GM19467 (cell line): ENCODE measurements around the gene FKTN.
A peak's percentile ranks its signal among the peaks of the same experiment; 100 is the strongest.
"Not testable (repeated sequence)": the region's sequence is repeated elsewhere in the genome, so short reads cannot be mapped to it uniquely, and the experiment has no call there.

ENCODE experiments used
- ATAC-seq: cut with Tn5 transposase; IDR thresholded peaks from one replicate; pipeline ENCODE4 v1.9.1; 2021; ENCODE audit warnings: mild to moderate bottlenecking, moderate library complexity; ENCODE audit not compliant: unreplicated experiment

The FKTN gene

DNA sequence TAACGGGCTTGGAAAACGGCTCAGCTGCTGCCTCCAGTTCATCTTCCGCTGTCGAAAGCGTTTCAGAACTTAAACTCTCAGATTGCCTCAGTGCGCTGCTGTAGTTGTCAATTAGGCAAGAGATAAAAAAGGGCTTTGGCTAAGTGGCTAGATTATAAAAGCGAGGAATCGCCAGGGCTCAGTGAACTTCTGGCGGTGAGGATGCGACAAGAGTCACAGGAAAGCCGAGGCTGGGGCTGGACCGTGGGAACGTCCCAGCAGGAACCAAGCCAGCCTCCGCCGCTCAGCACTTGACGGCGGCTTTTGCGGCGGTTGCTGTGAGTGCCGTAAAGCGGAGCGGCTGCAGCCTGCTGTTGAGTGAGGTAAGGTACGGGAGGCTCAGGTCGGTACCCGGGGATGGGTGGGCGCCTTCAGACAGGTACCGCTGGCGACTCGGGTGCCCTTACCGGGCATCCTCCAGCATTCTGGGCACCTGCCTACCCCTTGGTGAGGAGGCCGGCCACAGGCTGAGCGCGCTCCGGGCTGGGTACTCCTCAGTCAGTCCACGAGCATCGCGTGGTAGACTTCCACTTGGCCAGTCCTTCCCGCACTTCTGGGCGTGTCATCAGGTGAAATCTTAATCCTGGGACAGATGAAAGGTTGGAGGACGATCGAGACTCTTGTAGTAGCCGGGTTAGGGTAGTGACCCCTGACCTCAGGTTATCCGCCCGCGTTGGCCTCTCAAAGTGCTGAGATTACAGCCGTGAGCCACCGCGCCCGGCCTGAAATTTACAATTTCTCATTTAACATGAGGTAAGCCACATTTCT is at the start of gene FKTN:
Gene FKTN, plus strand, starts transcription at position 328 of the 807 bp plus-strand sequence. CDS start 16,902 bp downstream, outside the sequence.
- peak; percentile 97 for ATAC-seq

DNA sequence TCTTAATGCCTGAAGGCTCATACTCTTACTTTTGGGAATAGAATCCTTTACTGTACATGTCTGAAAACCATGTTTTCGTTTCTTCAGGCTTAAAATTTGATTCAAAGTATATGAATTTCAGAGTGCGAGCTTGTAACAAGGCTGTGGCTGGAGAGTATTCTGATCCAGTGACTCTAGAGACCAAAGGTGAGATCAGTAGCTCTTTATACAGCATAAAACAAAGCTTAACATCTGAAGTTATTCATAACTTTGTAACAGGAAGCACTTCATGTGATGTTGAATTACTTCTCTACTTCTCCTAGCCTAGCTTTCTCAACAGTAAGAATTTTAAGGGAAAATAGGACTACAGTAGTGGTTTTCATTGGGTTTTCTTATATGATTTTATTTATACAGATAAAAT is 49.4 kb upstream of the FKTN start:
- no peak for ATAC-seq

DNA sequence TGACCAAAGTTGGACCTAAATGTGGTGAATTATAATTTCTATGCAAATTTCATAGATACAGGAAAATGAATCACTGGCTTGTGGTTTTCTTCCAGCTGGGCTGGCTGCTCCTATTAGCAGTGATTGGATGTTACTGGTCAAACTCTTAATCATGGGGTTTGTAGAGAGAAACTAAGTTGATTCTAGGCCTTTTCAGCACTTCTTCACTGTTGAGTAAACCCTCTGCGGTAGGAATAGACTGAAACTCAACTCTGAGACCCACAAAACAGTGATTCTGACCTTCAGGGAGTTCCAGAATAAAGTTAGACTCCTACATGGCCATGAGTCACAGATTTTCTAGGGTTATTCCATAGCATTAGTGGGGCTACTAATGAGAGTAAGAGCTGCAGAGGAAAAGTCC is 47.9 kb upstream of the FKTN start:
- no peak for ATAC-seq

DNA sequence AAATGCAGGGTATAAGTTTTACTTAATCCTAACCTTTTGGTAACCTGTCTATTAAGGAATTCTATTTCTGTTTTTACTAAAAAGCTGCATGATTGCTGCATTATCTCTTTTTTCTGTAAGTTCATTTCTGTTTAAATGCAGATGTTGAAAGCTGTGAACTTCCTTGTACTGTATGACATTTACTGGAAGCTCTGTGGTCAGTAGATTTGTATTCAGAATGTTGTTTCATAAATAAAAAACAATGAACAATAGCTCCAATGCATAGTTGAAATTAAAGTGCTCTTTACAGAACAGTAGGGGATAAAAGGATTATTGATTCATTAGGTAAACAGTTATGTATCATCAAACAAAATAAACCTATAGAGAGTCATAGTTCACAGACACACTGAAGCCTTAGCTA is 46.5 kb upstream of the FKTN start:
- ATAC-seq = no peak

DNA sequence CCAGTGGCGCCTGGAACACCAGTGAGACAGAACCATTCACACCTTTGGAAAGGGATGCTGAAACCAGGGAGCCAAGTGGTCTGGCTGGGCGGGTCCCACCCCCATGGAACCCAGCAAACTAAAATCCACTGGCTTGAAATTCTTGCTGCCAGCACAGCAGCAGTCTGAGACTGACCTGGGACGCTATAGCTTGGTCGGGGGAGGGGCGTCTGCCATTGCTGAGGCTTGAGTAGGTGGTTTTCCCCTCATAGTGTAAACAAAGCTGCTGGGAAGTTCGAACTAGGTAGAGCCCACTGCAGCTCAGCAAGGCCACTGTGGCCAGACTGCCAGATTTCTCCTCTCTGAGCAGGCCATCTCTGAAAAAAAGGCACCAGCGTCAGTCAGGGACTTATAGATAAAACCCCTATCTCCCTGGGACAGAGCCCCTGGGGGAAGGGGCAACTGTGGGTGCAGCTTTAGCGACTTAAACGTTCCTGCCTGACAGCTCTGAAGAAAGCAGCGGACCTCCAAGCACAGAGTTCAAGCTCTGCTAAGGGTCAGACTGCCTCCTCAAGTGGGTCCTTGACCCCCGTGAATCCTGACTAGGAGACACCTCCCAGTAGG is 42.0 kb upstream of the FKTN start:
- no peak for ATAC-seq

DNA sequence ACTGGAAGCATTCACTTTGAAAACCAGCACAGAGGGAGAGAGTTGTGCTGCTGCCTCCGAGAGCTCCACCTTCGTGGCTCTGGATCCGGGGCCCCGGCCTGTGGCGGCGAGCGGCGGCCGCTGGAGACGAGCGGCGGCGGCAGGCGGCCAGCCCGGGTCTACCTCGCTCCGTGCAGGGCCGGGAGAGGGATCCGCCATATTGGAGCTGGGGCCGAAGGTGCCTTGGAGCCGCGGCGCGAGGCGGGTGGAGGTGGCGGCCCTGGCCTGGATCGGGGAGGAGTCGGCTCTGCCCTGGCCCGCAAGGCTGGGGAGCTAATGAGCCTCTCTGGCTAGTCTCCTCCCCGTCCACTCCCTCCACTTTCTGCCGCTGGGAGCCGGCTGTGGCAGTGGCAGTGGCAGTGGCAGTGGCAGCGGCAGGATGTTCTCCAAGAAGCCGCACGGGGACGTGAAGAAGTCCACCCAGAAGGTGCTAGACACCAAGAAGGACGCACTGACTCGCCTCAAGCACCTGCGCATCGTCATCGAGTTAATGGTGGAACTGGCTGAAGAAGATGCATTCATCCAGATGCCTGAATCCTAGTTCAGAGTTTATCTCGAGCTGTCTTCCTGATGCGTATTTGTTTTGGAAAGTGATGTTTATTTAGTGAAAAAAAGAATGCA is 38.1 kb upstream of the FKTN start:
- peak; percentile 79 for ATAC-seq

DNA sequence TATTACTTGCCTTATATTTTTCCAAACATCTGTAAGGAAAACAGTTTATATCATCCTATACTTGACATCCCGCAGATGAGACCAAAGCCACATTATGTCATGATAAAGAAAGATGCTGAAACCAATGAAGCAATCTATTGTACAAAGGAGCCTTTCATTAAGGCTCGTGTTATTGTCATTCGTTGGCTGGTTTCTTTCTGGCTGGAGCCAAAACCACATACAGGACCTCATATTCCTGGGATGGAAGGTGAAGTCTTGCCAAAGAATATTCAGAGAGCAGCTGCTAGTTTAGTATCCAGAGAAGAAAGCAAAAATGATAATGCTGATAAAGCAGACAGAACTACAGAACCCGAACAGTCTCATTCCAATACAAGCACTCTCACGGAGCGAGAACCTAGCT is 36.9 kb upstream of the FKTN start:
- not testable (repeated sequence) for ATAC-seq

DNA sequence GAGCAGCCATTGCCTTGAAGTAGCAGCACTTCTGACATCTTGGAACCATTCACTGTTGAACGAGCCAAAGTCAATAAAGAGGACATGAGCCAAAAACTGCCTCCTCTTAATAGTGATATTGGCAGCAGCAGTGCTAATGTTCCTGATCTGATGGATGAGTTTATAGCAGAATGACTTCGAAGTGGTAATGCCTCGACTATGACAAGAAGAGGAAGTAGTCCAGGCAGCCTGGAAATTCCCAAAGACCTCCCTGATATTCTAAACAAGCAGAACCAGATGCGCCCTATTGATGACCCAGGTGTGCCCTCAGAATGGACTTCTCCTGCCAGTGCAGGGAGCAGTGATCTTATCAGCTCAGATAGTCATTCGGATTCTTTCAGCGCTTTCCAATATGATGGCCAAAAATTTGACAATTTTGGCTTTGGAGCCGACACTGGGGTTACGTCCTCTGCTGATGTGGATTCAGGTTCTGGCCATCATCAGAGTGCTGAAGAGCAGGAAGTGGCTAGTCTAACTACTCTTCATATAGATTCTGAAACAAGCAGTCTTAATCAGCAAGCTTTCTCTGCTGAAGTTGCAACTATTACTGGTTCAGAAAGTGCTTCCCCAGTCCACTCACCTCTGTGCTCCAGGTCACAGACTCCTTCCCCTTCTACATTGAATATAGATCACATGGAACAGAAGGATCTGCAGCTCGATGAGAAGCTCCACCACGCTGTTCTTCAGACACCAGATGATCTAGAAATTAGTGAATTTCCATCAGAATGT is 35.1 kb upstream of the FKTN start:
- ATAC-seq = not testable (repeated sequence)

DNA sequence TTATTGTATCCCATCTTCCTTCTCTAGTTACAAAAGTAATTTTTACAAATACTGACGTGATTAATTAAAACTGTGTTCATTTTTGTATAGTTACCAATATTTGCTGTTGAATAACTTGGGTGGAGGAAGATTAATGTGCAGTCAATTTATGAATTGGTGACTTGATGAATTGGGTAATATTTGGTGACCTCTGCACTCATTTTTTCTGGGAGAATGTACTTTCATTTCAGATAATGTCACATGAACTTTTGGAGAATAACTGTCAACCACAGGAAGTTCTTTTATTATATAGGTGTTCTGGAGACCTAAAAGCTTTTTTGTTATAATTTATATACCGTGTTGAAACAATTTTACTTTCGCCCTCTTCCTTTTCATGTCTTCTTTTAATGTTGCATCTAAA is 26.4 kb upstream of the FKTN start:
- no peak for ATAC-seq

DNA sequence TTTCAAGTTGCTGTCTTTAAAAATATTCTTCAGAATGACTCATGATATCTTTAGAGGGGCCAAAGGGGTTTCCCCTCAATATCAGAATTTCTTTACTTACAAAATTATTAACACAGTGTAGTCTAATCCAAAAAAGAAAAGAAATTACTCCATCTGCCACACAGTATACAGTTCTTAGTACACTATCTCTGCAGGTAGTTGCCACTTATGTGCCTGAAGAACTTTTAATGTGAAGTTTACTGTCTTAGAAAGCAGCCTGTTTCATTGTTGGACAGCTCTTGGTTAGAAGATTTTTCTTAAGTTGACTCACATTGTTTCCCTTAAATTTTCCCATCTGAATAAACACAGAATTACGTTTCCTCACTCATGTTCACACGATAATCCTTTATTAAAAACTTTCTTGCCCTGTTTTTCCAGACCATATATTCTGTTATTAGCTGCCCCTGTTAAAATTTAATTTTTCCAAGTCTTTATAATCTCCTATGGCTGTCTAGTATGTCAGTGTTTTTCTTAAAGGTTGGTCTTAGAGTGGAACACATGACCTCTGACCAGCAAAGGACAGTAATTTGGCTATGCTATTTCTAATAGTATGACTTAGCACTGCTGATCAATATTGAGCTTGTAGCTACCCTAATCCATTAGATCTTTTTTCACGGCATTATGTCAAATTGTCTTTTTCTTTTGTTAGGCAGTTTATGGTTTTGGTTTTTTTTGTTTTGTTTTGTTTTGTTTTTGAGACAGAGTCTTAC is 21.8 kb upstream of the FKTN start:
- ATAC-seq = no peak

DNA sequence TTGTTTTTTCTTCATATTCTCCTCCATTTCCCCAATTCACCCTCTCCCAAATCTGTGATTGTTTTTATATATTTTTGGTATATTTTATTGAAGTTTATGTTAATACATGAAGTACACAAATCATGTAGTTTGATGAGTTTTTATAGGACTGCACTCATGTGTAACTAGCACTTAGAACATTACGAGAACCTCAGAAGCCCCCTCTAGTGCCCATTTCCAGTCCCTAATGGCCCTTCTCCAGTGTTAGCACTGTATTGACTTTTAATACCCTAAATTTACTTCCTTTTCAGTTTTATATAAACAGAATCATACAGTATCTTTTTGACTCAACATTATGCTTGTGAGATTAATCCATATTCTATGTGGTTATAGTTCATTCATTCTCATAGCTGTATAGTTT is 18.5 kb upstream of the FKTN start:
- no peak for ATAC-seq

DNA sequence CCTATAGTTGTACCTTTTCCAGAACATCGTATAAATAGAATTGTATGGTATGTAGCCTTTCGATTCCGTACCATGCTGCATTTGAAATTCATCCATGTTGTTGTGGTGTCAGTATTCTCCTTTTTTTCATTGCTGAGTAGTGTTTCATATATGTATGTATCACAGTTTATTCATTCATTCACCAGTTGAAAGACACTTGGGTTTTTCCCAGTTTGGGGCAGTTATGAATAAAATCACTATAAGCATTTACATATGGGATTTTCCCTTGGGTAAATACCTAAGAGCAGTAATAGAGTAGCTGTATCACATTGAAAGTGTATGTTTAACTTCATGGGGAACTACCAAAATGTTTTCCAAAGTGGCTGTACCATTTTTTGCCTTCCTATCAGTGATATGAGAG is 16.1 kb upstream of the FKTN start:
- ATAC-seq = peak; percentile 85

DNA sequence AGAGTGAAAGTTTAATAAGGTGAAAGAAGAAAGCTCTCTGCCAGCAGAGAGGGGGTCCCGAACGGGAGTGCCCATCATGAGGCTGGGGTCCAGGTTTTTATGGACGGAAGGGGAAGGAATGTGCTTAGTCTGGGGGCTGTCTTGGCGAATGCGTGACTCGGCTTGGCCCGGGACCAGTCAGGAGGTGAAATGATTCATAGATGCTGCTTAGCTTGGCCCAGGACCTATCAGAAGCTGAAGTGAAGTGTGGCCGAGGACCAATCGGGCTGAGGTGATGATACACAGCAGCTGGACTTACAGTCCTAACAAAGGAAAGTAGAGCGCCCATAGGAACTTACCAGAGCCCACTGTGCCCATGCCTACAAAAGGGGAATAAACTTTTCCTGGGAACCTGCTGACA is 3.9 kb upstream of the FKTN start:
- no peak for ATAC-seq

DNA sequence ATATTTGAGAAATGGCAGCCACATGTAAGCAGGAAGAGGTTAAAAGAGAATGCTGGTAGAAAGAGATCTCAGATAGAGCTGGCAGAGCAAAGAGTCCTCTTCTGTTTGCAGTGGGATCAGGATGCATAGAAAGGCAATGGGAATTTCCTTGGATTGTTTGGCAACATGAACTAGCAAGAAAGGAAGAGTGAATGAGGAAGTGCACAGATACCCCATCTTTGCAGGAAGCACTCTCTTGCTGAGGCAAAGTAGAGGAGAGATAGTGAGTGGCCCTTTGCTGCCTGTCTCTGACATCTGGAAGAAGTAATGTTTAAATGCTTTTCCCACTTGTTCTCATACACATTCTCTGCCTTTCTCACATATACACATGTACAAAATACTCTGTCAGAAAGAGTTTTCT is 14.5 kb downstream of the FKTN start:
- ATAC-seq = no peak

DNA sequence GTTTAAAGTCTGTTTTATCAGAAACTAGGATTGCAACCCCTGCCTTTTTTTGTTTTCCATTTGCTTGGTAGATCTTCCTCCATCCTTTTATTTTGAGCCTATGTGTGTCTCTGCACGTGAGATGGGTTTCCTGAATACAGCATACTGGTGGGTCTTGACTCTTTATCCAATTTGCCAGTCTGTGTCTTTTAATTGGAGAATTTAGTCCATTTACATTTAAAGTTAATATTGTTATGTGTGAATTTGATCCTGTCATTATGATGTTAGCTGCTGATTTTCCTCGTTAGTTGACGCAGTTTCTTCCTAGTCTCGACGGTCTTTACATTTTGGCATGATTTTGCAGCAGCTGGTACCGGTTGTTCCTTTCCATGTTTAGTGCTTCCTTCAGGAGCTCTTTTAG is 22.0 kb downstream of the FKTN start:
- not testable (repeated sequence) for ATAC-seq

DNA sequence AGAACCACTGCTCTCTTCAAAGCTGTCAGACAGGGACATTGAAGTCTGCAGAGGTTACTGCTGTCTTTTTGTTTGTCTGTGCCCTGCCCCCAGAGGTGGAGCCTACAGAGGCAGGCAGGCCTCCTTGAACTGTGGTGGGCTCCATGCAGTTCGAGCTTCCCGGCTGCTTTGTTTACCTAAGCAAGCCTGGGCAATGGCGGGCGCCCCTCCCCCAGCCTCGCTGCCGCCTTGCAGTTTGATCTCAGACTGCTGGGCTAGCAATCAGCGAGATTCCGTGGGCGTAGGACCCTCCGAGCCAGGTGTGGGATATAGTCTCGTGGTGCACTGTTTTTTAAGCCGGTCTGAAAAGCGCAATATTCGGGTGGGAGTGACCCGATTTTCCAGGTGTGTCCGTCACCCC is 23.6 kb downstream of the FKTN start:
- not testable (repeated sequence) for ATAC-seq

DNA sequence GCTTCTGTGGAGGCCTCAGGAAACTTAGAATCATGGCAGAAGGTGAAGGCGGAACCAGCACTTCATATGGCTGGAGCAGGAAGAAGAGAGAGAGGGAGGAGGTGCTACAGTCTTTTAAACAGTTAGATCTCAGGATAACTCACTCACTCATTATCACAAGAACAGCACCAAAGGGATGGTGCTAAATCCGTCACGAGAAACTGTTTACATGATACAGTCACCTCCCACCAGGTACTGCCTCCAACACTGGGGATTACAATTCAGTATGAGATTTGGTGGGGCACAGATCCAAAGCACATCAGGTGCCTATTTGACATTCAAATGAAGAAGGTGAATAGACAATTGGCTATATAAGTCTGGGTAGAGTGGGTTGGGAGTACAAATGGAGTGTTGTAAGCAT is 35.2 kb downstream of the FKTN start:
- ATAC-seq = no peak

DNA sequence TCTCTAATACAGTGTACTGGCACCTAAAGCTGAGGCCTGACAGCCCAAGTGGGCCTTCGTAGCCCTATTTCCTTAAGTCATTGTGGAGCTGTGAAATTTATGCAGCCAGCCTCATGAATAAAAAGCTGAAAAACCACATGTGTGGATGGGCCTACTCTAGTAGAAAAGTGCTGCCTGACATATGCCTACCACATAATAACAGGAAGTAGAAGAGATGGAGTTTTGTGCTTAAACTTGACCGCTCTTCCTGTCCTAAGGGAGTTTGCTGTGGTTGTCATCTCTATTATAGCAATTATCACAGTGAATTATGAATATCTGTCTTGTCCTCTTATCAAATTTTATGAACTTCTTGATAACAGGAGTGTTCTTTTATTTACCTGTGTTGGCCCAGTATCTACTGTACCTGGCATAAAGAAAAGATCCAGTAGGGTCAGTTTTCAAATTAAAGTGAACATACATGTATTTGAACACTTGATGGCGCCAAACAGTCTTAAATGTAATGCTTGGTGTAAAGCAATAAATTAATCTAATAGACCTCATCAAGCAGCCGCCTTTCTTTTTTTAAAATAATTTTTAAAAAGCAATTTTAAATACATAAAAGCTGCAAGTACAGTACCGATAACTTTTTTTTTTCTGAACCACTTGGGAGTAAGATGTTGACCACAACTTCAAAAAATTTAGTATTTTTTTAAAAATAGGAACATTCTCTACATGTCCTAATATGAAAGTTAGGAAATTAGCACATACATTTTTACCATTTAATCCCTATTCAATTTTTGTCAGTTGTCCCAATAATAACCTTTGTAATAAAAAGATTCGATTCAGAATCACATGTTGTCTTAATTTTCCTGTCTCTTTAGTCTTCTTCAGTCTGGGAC is 51.0 kb downstream of the FKTN start:
- peak; percentile 77 for ATAC-seq

DNA sequence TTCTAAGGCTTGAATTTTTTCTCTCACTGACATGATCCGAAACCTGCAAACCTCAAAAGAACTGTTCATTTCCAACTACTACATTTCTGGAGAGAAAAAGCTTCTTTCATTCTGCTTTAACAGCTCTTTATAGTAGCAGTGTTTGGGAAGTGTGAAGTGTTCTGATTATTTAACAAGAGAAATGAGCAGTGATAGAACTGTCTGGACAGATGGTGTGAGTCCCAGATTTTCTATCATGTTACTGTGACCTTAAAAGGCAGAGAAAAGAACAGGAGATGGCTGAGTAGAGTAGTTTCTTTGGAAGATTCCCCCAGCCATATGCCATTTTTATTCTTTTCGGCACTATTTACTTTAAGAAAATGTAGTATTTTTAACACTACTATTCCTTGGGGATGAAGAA is 63.1 kb downstream of the FKTN start:
- ATAC-seq = no peak

DNA sequence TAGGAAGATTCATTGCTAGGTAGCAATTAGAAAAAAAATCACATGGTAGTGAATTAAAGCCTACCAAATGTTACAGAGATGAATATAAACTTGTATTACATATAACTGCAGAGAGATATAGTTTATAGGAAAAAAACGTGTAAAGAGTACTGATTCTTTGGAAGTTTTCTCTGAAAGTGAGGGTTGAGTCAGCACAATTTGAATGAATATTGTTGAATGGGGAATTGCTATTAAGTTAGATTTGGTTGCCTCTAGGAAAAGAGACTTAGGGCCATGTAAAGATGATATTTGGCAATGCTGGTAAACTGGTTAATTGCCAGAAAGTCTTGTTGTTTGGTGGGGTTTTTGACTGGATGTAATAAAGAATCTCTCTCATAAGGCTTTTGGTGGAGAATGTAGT is 67.2 kb downstream of the FKTN start:
- no peak for ATAC-seq
